IgD-negative memory B cell (primary cell): ENCODE data around the gene BUD13. TPM values are rescaled to one million over a fixed set of nuclear protein-coding genes. Genes with fewer than 3 reads are reported as not detected.

Experiments
- H3K27ac Mint-ChIP-seq, 3 donors: one replicate each; pipeline ENCODE4 v1.8.0; 2020 to 2022; ENCODE audit warnings: mild to moderate bottlenecking in 3 of 3, mixed read lengths in 3 of 3, moderate library complexity in 1 of 3
- H3K27me3 Mint-ChIP-seq: one replicate; pipeline ENCODE4 v1.8.0; 2021; ENCODE audit warnings: mixed read lengths
- H3K36me3 Mint-ChIP-seq: one replicate; pipeline ENCODE4 v1.8.0; 2020; ENCODE audit warnings: mild to moderate bottlenecking, mixed read lengths
- H3K4me1 Mint-ChIP-seq, 3 donors: one replicate each; pipeline ENCODE4 v1.8.0; 2020 to 2022; ENCODE audit warnings: mixed read lengths in 3 of 3, mild to moderate bottlenecking in 1 of 3
- H3K4me3 Mint-ChIP-seq, 4 donors: one replicate each; pipeline ENCODE4 v1.8.0; 2020 to 2022; ENCODE audit warnings: mild to moderate bottlenecking in 4 of 4, mixed read lengths in 4 of 4, moderate library complexity in 3 of 4
- H3K9me3 Mint-ChIP-seq, 3 donors: one replicate each; pipeline ENCODE4 v1.8.0; 2020 to 2021; ENCODE audit warnings: mixed read lengths in 3 of 3, mild to moderate bottlenecking in 1 of 3
- polyA plus RNA-seq: library from polyadenylated mRNA; unstranded; fragments of 300-500 nt; fragmentation: Illumina TruSeq; gene quantifications from one replicate; pipeline ENCODE4 v1.2.3, GENCODE V29; 2021

The BUD13 gene
- polyA plus RNA-seq, 1 donor from 2014 or later = 16.5 TPM

DNA sequence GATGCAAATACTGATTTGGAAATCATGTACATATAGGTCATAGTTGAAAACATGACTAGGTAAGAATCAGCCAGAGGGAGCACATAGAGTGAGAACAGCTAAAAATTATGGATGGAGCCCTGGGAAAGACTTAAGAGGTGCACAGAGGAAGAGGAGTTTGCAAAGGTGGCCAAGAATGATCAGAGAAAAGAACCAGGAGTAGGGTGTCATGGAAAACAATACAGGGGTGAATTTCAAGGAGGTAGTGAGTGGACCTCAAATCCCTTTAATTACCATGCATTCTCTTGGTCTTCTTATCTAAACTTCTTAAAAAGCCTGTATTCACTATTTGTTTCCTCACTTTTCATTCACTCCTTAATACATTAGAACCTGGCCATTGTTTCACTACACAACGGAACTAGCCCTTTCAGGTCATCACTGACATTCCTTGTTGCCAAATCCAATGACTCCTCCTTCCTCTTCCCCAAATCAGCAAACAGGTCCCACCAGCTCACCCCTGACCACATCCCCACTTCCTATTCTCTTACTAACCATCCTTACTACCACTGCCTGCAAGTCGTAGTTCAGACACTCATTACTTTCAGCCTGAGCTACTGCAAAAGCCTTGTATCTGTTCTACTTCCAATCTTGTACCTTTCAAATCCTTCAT is 22.6 kb downstream of the BUD13 start:
- no peak overlapping the region for H3K4me3 Mint-ChIP-seq
- no peaks in the 10 kb centered on the region for H3K4me1 Mint-ChIP-seq
- H3K9me3 Mint-ChIP-seq = no peaks in the 10 kb centered on the region
- no peaks in the 10 kb centered on the region for H3K27me3 Mint-ChIP-seq
- H3K27ac Mint-ChIP-seq = no peak overlapping the region
- peaks cover 6% of the 10 kb centered on the region for H3K36me3 Mint-ChIP-seq

DNA sequence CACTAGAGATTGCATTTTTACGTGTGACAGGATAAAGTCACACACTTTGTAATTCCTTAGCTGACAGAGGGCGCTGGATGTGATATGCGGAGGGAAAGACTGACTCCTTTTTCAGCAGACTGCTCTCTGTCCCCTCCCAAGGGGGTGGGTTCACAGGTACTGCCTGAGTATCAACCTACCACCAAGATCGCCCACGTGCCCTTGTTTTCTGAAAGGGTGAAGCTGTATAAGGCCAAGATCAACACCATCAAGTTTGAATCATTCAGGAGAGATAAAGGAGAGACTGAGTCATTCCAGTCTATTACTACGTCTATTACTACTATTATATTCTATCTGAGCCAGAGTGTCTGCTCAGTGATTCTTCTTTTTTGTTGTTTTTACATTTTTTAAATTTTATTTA is 30.7 kb downstream of the BUD13 start:
- Mint-ChIP-seq H3K27me3 (no peaks in the 10 kb centered on the region), H3K9me3 (no peaks in the 10 kb centered on the region), H3K36me3 (peaks cover 6% of the 10 kb centered on the region), H3K4me3 (no peak overlapping the region), H3K4me1 (peaks cover 0 to 2% (median 1%) of the 10 kb centered on the region in 3 donors), H3K27ac (peak overlapping the region in 1 of 3 donors; percentile 89)

GRCh38 chr11:116740741-116741140 is 32.0 kb downstream of the BUD13 start:
- Mint-ChIP-seq H3K4me1 (peaks cover 0 to 2% (median 1%) of the 10 kb centered on the region in 3 donors), H3K27me3 (no peaks in the 10 kb centered on the region), H3K27ac (peak overlapping the region in 1 of 3 donors; percentile 51), H3K36me3 (peaks cover 4% of the 10 kb centered on the region), H3K4me3 (no peak overlapping the region), H3K9me3 (no peaks in the 10 kb centered on the region)

DNA sequence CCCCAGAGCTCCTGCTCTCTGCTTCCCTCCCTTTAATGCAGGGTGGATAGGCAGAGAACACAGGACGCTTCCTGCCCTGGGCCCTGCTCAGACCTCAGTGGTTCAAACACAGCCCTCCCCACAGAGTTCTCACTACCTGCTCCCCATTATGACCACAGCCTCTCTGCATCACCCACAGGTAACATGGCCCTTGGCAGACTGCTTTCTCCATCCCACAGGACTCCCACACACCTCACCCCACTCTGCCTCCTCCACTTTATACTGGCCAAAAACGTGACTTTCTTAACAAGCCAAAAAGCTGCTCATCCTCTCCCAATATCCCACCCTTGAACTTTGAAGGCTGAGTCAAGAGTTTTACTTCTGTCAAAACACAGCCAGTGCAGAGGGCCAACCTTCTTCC is 33.8 kb downstream of the BUD13 start:
- Mint-ChIP-seq H3K27me3 (no peaks in the 10 kb centered on the region), H3K27ac (peak overlapping the region in 1 of 3 donors; percentile 24), H3K9me3 (no peaks in the 10 kb centered on the region), H3K4me1 (peaks cover 0 to 3% (median 2%) of the 10 kb centered on the region in 3 donors), H3K36me3 (peaks cover 4% of the 10 kb centered on the region), H3K4me3 (no peak overlapping the region)

DNA sequence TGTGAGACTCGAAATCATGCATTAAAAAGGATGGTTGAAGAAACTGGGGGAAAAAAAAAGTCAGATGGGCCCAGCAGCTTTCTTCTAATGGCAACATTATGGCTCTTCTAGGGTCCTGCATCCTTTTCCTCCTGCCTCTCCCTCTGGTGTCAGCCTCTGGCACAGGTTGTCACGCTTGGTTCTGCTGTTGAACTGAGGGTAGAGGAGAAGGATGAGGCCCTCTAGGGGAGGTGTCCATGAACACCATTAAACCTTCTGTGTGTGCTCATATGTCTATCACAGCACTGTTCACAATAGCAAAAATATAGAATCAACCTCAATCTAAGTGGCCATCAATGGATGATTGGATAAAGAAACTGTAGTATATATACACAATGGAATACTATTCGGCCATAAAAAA is 36.0 kb downstream of the BUD13 start:
- Mint-ChIP-seq H3K27me3 (peaks cover 9% of the 10 kb centered on the region), H3K36me3 (peaks cover 4% of the 10 kb centered on the region), H3K27ac (no peak overlapping the region), H3K9me3 (no peaks in the 10 kb centered on the region), H3K4me1 (peaks cover 4 to 13% (median 10%) of the 10 kb centered on the region in 3 donors), H3K4me3 (no peak overlapping the region)

DNA sequence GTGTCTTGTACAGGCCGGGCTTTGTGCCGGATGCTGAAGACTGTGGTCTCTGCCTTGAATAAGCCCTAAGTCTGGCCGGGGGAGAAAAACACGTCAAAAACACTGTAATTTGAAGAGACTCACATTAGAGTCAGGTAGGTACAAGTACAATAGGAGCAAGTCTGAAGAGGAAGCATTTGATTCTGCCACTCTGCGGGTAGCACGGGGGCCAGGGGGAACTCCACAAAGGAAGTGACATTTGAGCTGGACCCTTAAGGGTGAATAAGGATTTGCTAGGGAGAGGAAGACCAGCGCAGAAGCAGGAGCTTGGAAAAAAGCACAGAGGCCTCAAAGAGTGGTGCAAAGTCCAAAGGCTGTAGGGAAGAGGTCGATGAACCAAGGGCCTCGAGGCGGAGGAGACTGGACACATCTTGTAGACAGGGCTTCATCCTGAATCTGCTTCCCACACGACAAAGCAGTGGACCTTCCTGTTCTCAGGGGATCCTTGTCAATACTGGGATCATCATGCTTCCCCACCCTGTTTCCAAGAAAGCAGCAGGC is 38.7 kb downstream of the BUD13 start:
- Mint-ChIP-seq H3K36me3 (peaks cover under 1% of the 10 kb centered on the region), H3K4me3 (no peak overlapping the region), H3K4me1 (peaks cover 4 to 13% (median 10%) of the 10 kb centered on the region in 3 donors), H3K27ac (no peak overlapping the region), H3K9me3 (no peaks in the 10 kb centered on the region), H3K27me3 (peaks cover 10% of the 10 kb centered on the region)

- peaks cover 4 to 13% (median 10%) of the 10 kb centered on the region in 3 donors for H3K4me1 Mint-ChIP-seq
- peaks cover 12% of the 10 kb centered on the region for H3K27me3 Mint-ChIP-seq
- no peak overlapping the region for H3K27ac Mint-ChIP-seq
- peak overlapping the region in 2 of 4 donors; percentile 87 to 91 for H3K4me3 Mint-ChIP-seq
- H3K36me3 Mint-ChIP-seq = no peaks in the 10 kb centered on the region
- no peaks in the 10 kb centered on the region for H3K9me3 Mint-ChIP-seq
Measured at GRCh38 chr11:116733043-116733755, 39.6 kb downstream of the BUD13 start.

GRCh38 chr11:116732271-116733042 is 40.3 kb downstream of the BUD13 start:
- Mint-ChIP-seq H3K4me1 (peaks cover 4 to 13% (median 10%) of the 10 kb centered on the region in 3 donors), H3K27ac (no peak overlapping the region), H3K9me3 (no peaks in the 10 kb centered on the region), H3K27me3 (peaks cover 12% of the 10 kb centered on the region), H3K36me3 (no peaks in the 10 kb centered on the region), H3K4me3 (peak overlapping the region in 2 of 4 donors; percentile 87 to 91)

DNA sequence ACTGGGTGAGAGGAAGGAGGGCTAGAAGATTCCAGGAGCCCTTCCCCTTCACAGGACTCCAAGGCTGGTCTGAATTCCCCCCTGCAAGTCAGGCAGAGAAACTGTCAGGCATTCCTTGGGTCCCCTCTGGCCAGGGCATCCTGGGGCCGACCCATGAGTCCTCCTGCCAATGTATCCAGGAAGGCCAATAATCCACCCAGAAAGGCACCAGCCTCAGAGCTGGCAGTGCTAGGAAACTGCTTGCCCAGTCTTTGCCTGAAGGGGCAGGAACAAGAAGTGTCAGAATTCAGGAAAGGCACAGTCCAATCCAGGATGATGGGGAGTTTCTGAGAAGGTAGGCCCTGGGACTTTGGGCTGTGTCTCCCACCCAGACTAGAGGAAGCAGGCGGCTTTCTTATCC is 41.0 kb downstream of the BUD13 start:
- H3K4me3 Mint-ChIP-seq = no peak overlapping the region
- peaks cover 4 to 13% (median 10%) of the 10 kb centered on the region in 3 donors for H3K4me1 Mint-ChIP-seq
- no peaks in the 10 kb centered on the region for H3K9me3 Mint-ChIP-seq
- peaks cover 12% of the 10 kb centered on the region for H3K27me3 Mint-ChIP-seq
- no peaks in the 10 kb centered on the region for H3K36me3 Mint-ChIP-seq
- peak overlapping the region in 1 of 3 donors; percentile 17 for H3K27ac Mint-ChIP-seq

GRCh38 chr11:116731097-116731761 is 41.6 kb downstream of the BUD13 start:
- no peak overlapping the region for H3K27ac Mint-ChIP-seq
- H3K36me3 Mint-ChIP-seq = no peaks in the 10 kb centered on the region
- H3K9me3 Mint-ChIP-seq = no peaks in the 10 kb centered on the region
- H3K27me3 Mint-ChIP-seq = peaks cover 12% of the 10 kb centered on the region
- peaks cover 4 to 13% (median 10%) of the 10 kb centered on the region in 3 donors for H3K4me1 Mint-ChIP-seq
- H3K4me3 Mint-ChIP-seq = no peak overlapping the region

DNA sequence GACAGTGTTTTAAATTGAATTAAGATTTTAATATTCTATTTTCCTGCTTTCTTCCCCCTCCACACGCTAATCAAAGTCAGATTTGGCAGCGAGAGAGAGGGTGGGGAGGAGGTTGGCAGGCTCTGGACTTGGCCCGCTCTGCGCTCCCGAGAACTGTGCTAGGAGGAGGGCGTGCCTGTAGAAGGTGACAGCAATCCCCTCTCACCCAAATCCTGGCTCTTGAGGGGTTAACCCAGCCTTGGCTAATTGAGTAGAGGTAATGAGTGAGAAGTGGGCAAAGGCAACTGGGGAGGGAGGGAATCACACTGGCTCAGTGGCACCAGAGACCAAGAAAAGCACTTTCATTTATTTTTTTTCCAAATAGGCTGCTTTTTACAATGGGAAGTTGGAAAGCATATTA is 42.2 kb downstream of the BUD13 start:
- no peaks in the 10 kb centered on the region for H3K9me3 Mint-ChIP-seq
- no peak overlapping the region for H3K27ac Mint-ChIP-seq
- peaks cover 4 to 13% (median 10%) of the 10 kb centered on the region in 3 donors for H3K4me1 Mint-ChIP-seq
- H3K4me3 Mint-ChIP-seq = no peak overlapping the region
- H3K36me3 Mint-ChIP-seq = no peaks in the 10 kb centered on the region
- H3K27me3 Mint-ChIP-seq = peaks cover 12% of the 10 kb centered on the region

- Mint-ChIP-seq H3K4me3 (no peak overlapping the region), H3K27ac (no peak overlapping the region), H3K36me3 (no peaks in the 10 kb centered on the region), H3K27me3 (peaks cover 12% of the 10 kb centered on the region), H3K4me1 (peaks cover 4 to 13% (median 10%) of the 10 kb centered on the region in 3 donors), H3K9me3 (no peaks in the 10 kb centered on the region)
Measured at GRCh38 chr11:116730241-116730561, 42.6 kb downstream of the BUD13 start.

DNA sequence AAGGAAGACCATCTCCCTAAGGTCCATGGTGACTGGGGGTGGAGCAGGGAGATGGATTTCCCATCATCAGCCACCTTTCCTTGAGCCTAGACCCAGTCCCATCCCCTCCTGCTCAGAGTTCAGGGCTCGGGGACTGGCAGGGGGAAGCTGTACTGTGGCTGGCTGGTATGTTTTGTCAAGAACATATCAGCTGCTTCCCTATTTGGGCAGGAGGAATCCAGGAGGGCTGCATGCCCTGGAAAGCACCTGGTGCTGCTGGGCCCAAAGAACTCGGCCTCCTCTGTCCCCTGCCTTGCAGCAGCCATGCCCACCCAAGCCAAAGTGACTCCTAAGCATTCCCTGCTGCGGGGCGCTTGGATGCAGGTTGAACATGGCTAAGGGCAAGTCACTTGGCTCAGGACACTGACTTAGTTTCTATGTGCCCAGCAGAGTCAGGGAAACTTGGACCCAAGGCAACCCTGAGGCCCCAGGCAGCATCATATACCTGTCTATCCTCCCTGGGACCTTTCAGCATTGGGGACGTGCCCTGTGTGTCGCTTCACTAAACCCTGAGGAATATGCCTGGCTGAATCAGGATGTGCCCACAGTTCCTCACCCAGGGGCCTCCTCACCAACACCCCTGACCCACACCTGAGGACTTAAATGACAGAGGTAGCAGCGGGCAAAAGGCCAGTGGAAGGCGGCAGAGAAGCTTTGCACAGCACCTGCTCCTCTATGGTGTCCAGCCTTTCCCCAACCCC is 43.1 kb downstream of the BUD13 start:
- Mint-ChIP-seq H3K36me3 (no peaks in the 10 kb centered on the region), H3K27me3 (peaks cover 12% of the 10 kb centered on the region), H3K4me1 (peaks cover 4 to 13% (median 10%) of the 10 kb centered on the region in 3 donors), H3K9me3 (no peaks in the 10 kb centered on the region), H3K4me3 (no peak overlapping the region), H3K27ac (no peak overlapping the region)

- Mint-ChIP-seq H3K9me3 (peaks cover 0 to 1% (median 0%) of the 10 kb centered on the region in 3 donors), H3K4me3 (no peak overlapping the region), H3K27me3 (peaks cover 12% of the 10 kb centered on the region), H3K27ac (no peak overlapping the region), H3K4me1 (peaks cover 4 to 7% (median 6%) of the 10 kb centered on the region in 3 donors), H3K36me3 (no peaks in the 10 kb centered on the region)
Measured at GRCh38 chr11:116727990-116728389, 44.8 kb downstream of the BUD13 start.
